HCT116 (cell line): Measurements from ENCODE around the gene LHFPL6. TPM values are rescaled to one million over a fixed set of nuclear protein-coding genes. Genes with fewer than 3 reads are reported as not detected.

Experiments used
- ATAC-seq: fragments of 200-7000 bp; cut with Tn5 transposase; 2 replicates; pipeline ENCODE4 v1.9.1; 2020; ENCODE audit warnings: mild to moderate bottlenecking, moderate library complexity
- BruUV-seq: library from RNA; stranded (reverse); fragments of 400-500 nt; replicated peaks from 2 replicates; lab custom pipeline; 2021; lab: Mats Ljungman, UMichigan
- CTCF ChIA-PET: fragments of 300-600 bp; sonication (Branson Sonifier 250); formaldehyde crosslinking; loops from one replicate; lab custom pipeline; 2021; ENCODE audit warnings: antibody characterized with exemption; lab: Charles Lee
- POLR2A ChIA-PET: fragments of 300-600, 350-600 bp; sonication (Branson Sonifier 250); formaldehyde crosslinking; loops from one replicate; lab custom pipeline; 2021; ENCODE audit warnings: antibody characterized with exemption; lab: Charles Lee
- RAD21 ChIA-PET, 2 experiments: fragments of 300-600 bp; sonication (Branson Sonifier 250); formaldehyde crosslinking; loops; one replicate each; lab custom pipeline; 2023; ENCODE audit warnings: low total read pairs in 2 of 2; ENCODE audit not compliant: uncharacterized antibody in 2 of 2, unreplicated experiment in 2 of 2, low non-redundant PET in 1 of 2; lab: Charles Lee
- DNase-seq: peaks from one replicate; pipeline ENCODE4 v3.0.0-alpha.2; 2010; ENCODE audit warnings: low read depth, low spot score
- H2AFZ ChIP-seq: fragments of 200-600 bp; shearing (Covaris generic), sonication (generic); 2 replicates; pipeline ENCODE4 v1.6.1; 2017; ENCODE audit warnings: low read depth, mixed run types, mixed read lengths, antibody characterized with exemption, low read length; ENCODE audit not compliant: poor library complexity, severe bottlenecking
- H3K27ac ChIP-seq: 2 replicates; pipeline ENCODE4 v1.5.1; 2012; ENCODE audit warnings: low read depth, low read length
- H3K27me3 ChIP-seq: fragments of 200-600 bp; sonication (generic); 2 replicates; pipeline ENCODE4 v1.6.1; 2016; ENCODE audit warnings: mixed run types, low read length, mixed read lengths; ENCODE audit not compliant: insufficient read depth
- H3K36me3 ChIP-seq, 2 experiments: fragments of 200-500 bp in 1 of 2; fragments of 200-600 bp in 1 of 2; sonication (Bioruptor generic) in 1 of 2; sonication (generic) in 1 of 2; 2 replicates each; pipeline versions ENCODE4 v1.5.1 to v1.6.1; 2014 to 2016; ENCODE audit warnings: low read length in 2 of 2, inconsistent platforms in 1 of 2, mixed read lengths in 1 of 2, mixed run types in 1 of 2; ENCODE audit not compliant: insufficient read depth in 2 of 2, control insufficient read depth in 1 of 2
- H3K4me1 ChIP-seq, 2 experiments: fragments of 200-600 bp in 1 of 2; sonication (generic) in 1 of 2; 2 replicates each; pipeline versions ENCODE4 v1.5.1 to v1.6.1; 2012 to 2017; ENCODE audit warnings: low read length in 2 of 2, inconsistent platforms in 1 of 2, mild to moderate bottlenecking in 1 of 2, mixed read lengths in 1 of 2, mixed run types in 1 of 2, moderate library complexity in 1 of 2; ENCODE audit not compliant: insufficient read depth in 2 of 2, control insufficient read depth in 1 of 2
- H3K4me2 ChIP-seq: fragments of 200-600 bp; sonication (generic); 2 replicates; pipeline ENCODE4 v1.6.1; 2017; ENCODE audit warnings: mixed run types, low read length, mixed read lengths
- H3K4me3 ChIP-seq, 2 experiments: fragments of 200-600 bp in 1 of 2; sonication (generic) in 1 of 2; replicated peaks in 1 of 2; 2 replicates each; pipeline ENCODE4 v1.5.1; 2011 to 2016; ENCODE audit warnings: low read length in 2 of 2, control low read depth in 1 of 2, low read depth in 1 of 2, mild to moderate bottlenecking in 1 of 2, mixed read lengths in 1 of 2, mixed run types in 1 of 2
- H3K79me2 ChIP-seq: fragments of 200-600 bp; sonication (generic); 2 replicates; pipeline ENCODE4 v1.6.1; 2017; ENCODE audit warnings: mild to moderate bottlenecking, mixed run types, low read length, moderate library complexity, mixed read lengths; ENCODE audit not compliant: insufficient read depth
- H3K9ac ChIP-seq: fragments of 200-600 bp; sonication (generic); 2 replicates; pipeline ENCODE4 v1.6.1; 2016; ENCODE audit warnings: low read length, mixed read lengths
- H3K9me2 ChIP-seq: fragments of 200-600 bp; sonication (generic), shearing (Covaris generic); 2 replicates; pipeline ENCODE4 v1.6.1; 2017; ENCODE audit warnings: mixed run types, mild to moderate bottlenecking, moderate library complexity; ENCODE audit not compliant: insufficient read depth
- H3K9me3 ChIP-seq, 2 experiments: fragments of 200-500 bp in 1 of 2; fragments of 200-600 bp in 1 of 2; sonication (Bioruptor generic) in 1 of 2; sonication (generic) in 1 of 2; 2 replicates each; pipeline ENCODE4 v1.6.1; 2014 to 2017; ENCODE audit warnings: low read length in 2 of 2, mixed read lengths in 2 of 2, inconsistent platforms in 1 of 2, low read depth in 1 of 2, mild to moderate bottlenecking in 1 of 2, mixed run types in 1 of 2, moderate library complexity in 1 of 2; ENCODE audit not compliant: control insufficient read depth in 1 of 2, insufficient read depth in 1 of 2
- H4K20me1 ChIP-seq: fragments of 200-600 bp; sonication (generic), shearing (Covaris generic); 2 replicates; pipeline ENCODE4 v1.6.1; 2017; ENCODE audit warnings: mixed run types, mild to moderate bottlenecking, moderate library complexity; ENCODE audit not compliant: insufficient read depth
- CBX3 ChIP-seq: IDR thresholded peaks from 2 replicates; pipeline ENCODE4 v1.6.1; 2012; ENCODE audit warnings: low read depth
- EGR1 ChIP-seq: IDR thresholded peaks from 2 replicates; pipeline ENCODE4 v1.6.1; 2012; ENCODE audit warnings: low read depth
- ELF1 ChIP-seq: IDR thresholded peaks from 2 replicates; pipeline ENCODE4 v1.6.1; 2012; ENCODE audit warnings: low read depth, borderline replicate concordance
- EZH2 ChIP-seq: fragments of 200-600 bp; sonication (generic); IDR thresholded peaks from 2 replicates; pipeline ENCODE4 v1.6.1; 2017; ENCODE audit warnings: antibody characterized with exemption, mixed run types
- JUND ChIP-seq: IDR thresholded peaks from 2 replicates; pipeline ENCODE4 v1.6.1; 2012
- POLR2A ChIP-seq: IDR thresholded peaks from 2 replicates; pipeline ENCODE4 v1.7.0; 2011; ENCODE audit warnings: borderline replicate concordance; ENCODE audit not compliant: insufficient read depth, insufficient read length; ENCODE audit errors: extremely low read depth
- POLR2AphosphoS5 ChIP-seq: IDR thresholded peaks from 2 replicates; pipeline ENCODE4 v1.6.1; 2011; ENCODE audit warnings: mild to moderate bottlenecking, low read depth, low read length, moderate library complexity
- SIN3A ChIP-seq: IDR thresholded peaks from 2 replicates; pipeline ENCODE4 v1.6.1; 2012; ENCODE audit warnings: low read depth
- SP1 ChIP-seq: IDR thresholded peaks from 2 replicates; pipeline ENCODE4 v1.6.1; 2012; ENCODE audit warnings: low read depth
- SRF ChIP-seq: IDR thresholded peaks from 2 replicates; pipeline ENCODE4 v1.6.1; 2012; ENCODE audit warnings: low read depth
- YY1 ChIP-seq: IDR thresholded peaks from 2 replicates; pipeline ENCODE4 v1.6.1; 2011; ENCODE audit warnings: low read length, low read depth, moderate library complexity, mild to moderate bottlenecking; ENCODE audit not compliant: insufficient replicate concordance; ENCODE audit errors: extremely low read depth
- ZFX ChIP-seq: fragments of 450-650 bp; IDR thresholded peaks from 2 replicates; pipeline ENCODE4 v1.6.1; 2017
- ZNF274 ChIP-seq: fragments of 200-500 bp; sonication (Bioruptor generic); IDR thresholded peaks from 2 replicates; pipeline ENCODE4 v1.6.1; 2014; ENCODE audit warnings: mild to moderate bottlenecking, low read depth, low read length, inconsistent platforms
- intact Hi-C: fragments of 100-400 bp; cut with micrococcal nuclease; formaldehyde crosslinking; loops from 2 replicates; pipeline ENCODE4 v1.10.0; 2022
- total RNA-seq: library from RNA; stranded (reverse); gene quantifications from one replicate; pipeline ENCODE4 v1.2.1, GENCODE V29; 2021; ENCODE audit not compliant: unreplicated experiment
- TF ChIP-seq, protein P1 (sequence below): IDR thresholded peaks from 2 replicates; pipeline ENCODE4 v1.6.1; 2012; ENCODE audit warnings: low read depth
- TF ChIP-seq, protein P2 (sequence below): IDR thresholded peaks from 2 replicates; pipeline ENCODE4 v1.6.1; 2012

LHFPL6 gene
- total RNA-seq, 1 experiment from 2014 or later, result 0.22 TPM

DNA sequence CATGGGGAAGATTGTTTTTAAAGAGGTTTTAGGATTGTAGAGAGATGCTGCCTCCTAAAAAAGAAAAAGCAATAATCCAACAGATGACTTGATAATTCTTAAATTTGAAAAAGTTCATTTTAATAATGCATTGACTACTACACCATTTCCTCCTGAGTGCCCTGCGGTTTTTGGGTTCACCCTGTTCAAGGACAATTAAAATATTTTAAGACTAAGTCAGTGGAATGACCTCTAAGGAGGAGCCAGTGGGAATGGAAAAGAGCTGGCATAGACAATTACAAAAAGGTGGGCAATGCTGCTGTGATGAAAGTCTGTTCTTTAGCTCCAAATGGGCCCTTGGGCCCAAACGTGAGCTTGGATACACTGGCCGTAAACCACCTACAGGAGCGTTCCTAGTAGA lies 217.8 kb downstream of the LHFPL6 start:
- intact Hi-C loops, result no loop called here
- no TSS peak for BruUV-seq
- TF ChIP-seq SP1 (no peak), YY1 (no peak), JUND (no peak), ZNF274 (no peak), EZH2 (no peak), ZFX (no peak), ELF1 (no peak), SIN3A (no peak), EGR1 (no peak), SRF (no peak), CBX3 (no peak), POLR2A (no peak), POLR2AphosphoS5 (no peak)
- TF ChIP-seq, protein P1, sequence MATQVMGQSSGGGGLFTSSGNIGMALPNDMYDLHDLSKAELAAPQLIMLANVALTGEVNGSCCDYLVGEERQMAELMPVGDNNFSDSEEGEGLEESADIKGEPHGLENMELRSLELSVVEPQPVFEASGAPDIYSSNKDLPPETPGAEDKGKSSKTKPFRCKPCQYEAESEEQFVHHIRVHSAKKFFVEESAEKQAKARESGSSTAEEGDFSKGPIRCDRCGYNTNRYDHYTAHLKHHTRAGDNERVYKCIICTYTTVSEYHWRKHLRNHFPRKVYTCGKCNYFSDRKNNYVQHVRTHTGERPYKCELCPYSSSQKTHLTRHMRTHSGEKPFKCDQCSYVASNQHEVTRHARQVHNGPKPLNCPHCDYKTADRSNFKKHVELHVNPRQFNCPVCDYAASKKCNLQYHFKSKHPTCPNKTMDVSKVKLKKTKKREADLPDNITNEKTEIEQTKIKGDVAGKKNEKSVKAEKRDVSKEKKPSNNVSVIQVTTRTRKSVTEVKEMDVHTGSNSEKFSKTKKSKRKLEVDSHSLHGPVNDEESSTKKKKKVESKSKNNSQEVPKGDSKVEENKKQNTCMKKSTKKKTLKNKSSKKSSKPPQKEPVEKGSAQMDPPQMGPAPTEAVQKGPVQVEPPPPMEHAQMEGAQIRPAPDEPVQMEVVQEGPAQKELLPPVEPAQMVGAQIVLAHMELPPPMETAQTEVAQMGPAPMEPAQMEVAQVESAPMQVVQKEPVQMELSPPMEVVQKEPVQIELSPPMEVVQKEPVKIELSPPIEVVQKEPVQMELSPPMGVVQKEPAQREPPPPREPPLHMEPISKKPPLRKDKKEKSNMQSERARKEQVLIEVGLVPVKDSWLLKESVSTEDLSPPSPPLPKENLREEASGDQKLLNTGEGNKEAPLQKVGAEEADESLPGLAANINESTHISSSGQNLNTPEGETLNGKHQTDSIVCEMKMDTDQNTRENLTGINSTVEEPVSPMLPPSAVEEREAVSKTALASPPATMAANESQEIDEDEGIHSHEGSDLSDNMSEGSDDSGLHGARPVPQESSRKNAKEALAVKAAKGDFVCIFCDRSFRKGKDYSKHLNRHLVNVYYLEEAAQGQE, result no peak
- TF ChIP-seq, protein P2, sequence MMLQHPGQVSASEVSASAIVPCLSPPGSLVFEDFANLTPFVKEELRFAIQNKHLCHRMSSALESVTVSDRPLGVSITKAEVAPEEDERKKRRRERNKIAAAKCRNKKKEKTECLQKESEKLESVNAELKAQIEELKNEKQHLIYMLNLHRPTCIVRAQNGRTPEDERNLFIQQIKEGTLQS, result no peak
- Histone ChIP-seq H3K4me1 (no peaks in the 10 kb centered on the region), H3K4me2 (no peak overlapping the region), H3K9me2 (no peaks in the 10 kb centered on the region), H3K27ac (no peak overlapping the region), H3K36me3 (no peaks in the 10 kb centered on the region), H3K4me3 (no peak overlapping the region), H3K9ac (no peak overlapping the region), H2AFZ (no peak overlapping the region), H3K27me3 (0 out of 2 replicates have a peak, but pooled peaks cover 5% of the 10 kb centered on the region), H3K79me2 (no peaks in the 10 kb centered on the region), H4K20me1 (no peaks in the 10 kb centered on the region), H3K9me3 (no peaks in the 10 kb centered on the region)
- DNase-seq (no peak), ATAC-seq (no peak)
- RAD21 ChIA-PET, result no interaction called here
- POLR2A ChIA-PET, result no interaction called here
- CTCF ChIA-PET, result no interaction called here
